HepG2 (cell line): Measurements from ENCODE around the gene CNNM3. TPM values are rescaled to one million over a fixed set of nuclear protein-coding genes. Genes with fewer than 3 reads are reported as not detected.

Experiments used
- ARHGAP35 ChIP-seq: sonication (generic); formaldehyde crosslinking; IDR thresholded peaks from 2 replicates; pipeline ENCODE4 v1.9.0; 2022; ENCODE audit warnings: mild to moderate bottlenecking, inconsistent platforms, moderate library complexity, missing genetic modification reagents, borderline replicate concordance
- EEA1 ChIP-seq: sonication (generic); formaldehyde crosslinking; IDR thresholded peaks from 2 replicates; pipeline ENCODE4 v1.5.1; 2020; ENCODE audit warnings: mild to moderate bottlenecking, missing genetic modification reagents, borderline replicate concordance
- GFI1 ChIP-seq: sonication (generic); formaldehyde crosslinking; IDR thresholded peaks from 2 replicates; pipeline ENCODE4 v1.5.0; 2020; ENCODE audit warnings: missing genetic modification reagents, mild to moderate bottlenecking, borderline replicate concordance
- GZF1 ChIP-seq: sonication (generic); formaldehyde crosslinking; IDR thresholded peaks from 2 replicates; pipeline ENCODE4 v1.5.1; 2020; ENCODE audit warnings: mild to moderate bottlenecking, missing genetic modification reagents
- HNRNPL ChIP-seq: fragments of 200-400 bp; formaldehyde crosslinking; IDR thresholded peaks from 2 replicates; pipeline ENCODE4 v1.6.1; 2017; ENCODE audit warnings: mild to moderate bottlenecking, low read depth, low read length
- HOXA7 ChIP-seq: sonication (generic); formaldehyde crosslinking; IDR thresholded peaks from 2 replicates; pipeline ENCODE4 v1.8.1; 2022; ENCODE audit warnings: mild to moderate bottlenecking, missing genetic modification reagents, moderate library complexity
- PAX8 ChIP-seq: sonication (generic); formaldehyde crosslinking; IDR thresholded peaks from 2 replicates; pipeline ENCODE4 v1.8.0; 2022; ENCODE audit warnings: mild to moderate bottlenecking, missing genetic modification reagents, borderline replicate concordance
- RFX1 ChIP-seq: fragments of 450-650 bp; IDR thresholded peaks from 2 replicates; pipeline ENCODE4 v1.6.1; 2017
- SMC3 ChIP-seq: IDR thresholded peaks from 2 replicates; pipeline ENCODE4 v1.6.1; 2011; ENCODE audit warnings: low read length, improper control_type of control experiment
- TAF1 ChIP-seq: sonication (generic); formaldehyde crosslinking; IDR thresholded peaks from 2 replicates; pipeline ENCODE4 v1.4.0; 2020; ENCODE audit warnings: missing genetic modification reagents
- TCF12 ChIP-seq, 2 experiments: fragments of 450-650 bp in 1 of 2; sonication (generic) in 1 of 2; formaldehyde crosslinking in 1 of 2; IDR thresholded peaks; 2 replicates each; pipeline versions ENCODE4 v1.6.1 to v1.8.0; 2017 to 2022; ENCODE audit warnings: antibody characterized with exemption in 1 of 2, mild to moderate bottlenecking in 1 of 2, missing genetic modification reagents in 1 of 2, moderate library complexity in 1 of 2
- ZBTB7A ChIP-seq: sonication (generic); formaldehyde crosslinking; IDR thresholded peaks from 2 replicates; pipeline ENCODE4 v1.8.0; 2022; ENCODE audit warnings: mild to moderate bottlenecking, missing genetic modification reagents
- ZNF280B ChIP-seq: sonication (generic); formaldehyde crosslinking; IDR thresholded peaks from 2 replicates; pipeline ENCODE4 v1.5.0; 2020; ENCODE audit warnings: missing genetic modification reagents, mild to moderate bottlenecking, borderline replicate concordance
- ZNF441 ChIP-seq: sonication (generic); formaldehyde crosslinking; IDR thresholded peaks from 2 replicates; pipeline ENCODE4 v1.7.0; 2021; ENCODE audit warnings: missing genetic modification reagents, borderline replicate concordance
- ZNF503 ChIP-seq: sonication (generic); formaldehyde crosslinking; IDR thresholded peaks from 2 replicates; pipeline ENCODE4 v1.4.0; 2020; ENCODE audit warnings: missing genetic modification reagents
- ZNF510 ChIP-seq: sonication (generic); formaldehyde crosslinking; IDR thresholded peaks from 2 replicates; pipeline ENCODE4 v1.4.0; 2020; ENCODE audit warnings: low read depth, mild to moderate bottlenecking, missing genetic modification reagents
- ZNF607 ChIP-seq: sonication (generic); formaldehyde crosslinking; IDR thresholded peaks from 2 replicates; pipeline ENCODE4 v1.5.1; 2020; ENCODE audit warnings: missing genetic modification reagents, mild to moderate bottlenecking, borderline replicate concordance
- polyA plus RNA-seq, 8 experiments: library from polyadenylated mRNA; depleted of rRNA in 3 of 8; stranded (reverse) in 7 of 8; unstranded in 1 of 8; fragments of >200 nt; fragmentation: Illumina TruSeq in 4 of 8; extraction: Trizol in 4 of 8; gene quantifications; 2 replicates each; pipeline versions ENCODE4 v1.2.1 to v1.2.3, GENCODE V29; 2011 to 2016; ENCODE audit warnings: low read depth in 4 of 8, missing spikeins in 1 of 8, mixed read lengths in 1 of 8; ENCODE audit not compliant: insufficient read depth in 1 of 8
- total RNA-seq, 5 experiments: library from RNA; depleted of rRNA; stranded (reverse); fragments of >200 nt; fragmentation: Illumina TruSeq; extraction: Trizol; gene quantifications; 2 replicates each; pipeline ENCODE4 v1.2.3, GENCODE V29; 2016; ENCODE audit warnings: low read depth in 1 of 5
- TF ChIP-seq, protein P1 (sequence below): sonication (generic); formaldehyde crosslinking; IDR thresholded peaks from 2 replicates; pipeline ENCODE4 v1.5.0; 2020; ENCODE audit warnings: missing genetic modification reagents
- TF ChIP-seq, protein P2 (sequence below): sonication (generic); formaldehyde crosslinking; conservative IDR thresholded peaks from 2 replicates; pipeline ENCODE4 v1.8.0; 2022; ENCODE audit warnings: missing genetic modification reagents
- TF ChIP-seq, protein P3 (sequence below): sonication (generic); formaldehyde crosslinking; IDR thresholded peaks from 2 replicates; pipeline ENCODE4 v1.9.0; 2021; ENCODE audit warnings: missing genetic modification reagents, borderline replicate concordance

Gene CNNM3
- total and polyA plus RNA-seq, 2 of the 13 experiments (the other 11 are each of a cell fraction or from before 2014, with no cell fraction given) = 21.2 to 27.9 TPM

DNA sequence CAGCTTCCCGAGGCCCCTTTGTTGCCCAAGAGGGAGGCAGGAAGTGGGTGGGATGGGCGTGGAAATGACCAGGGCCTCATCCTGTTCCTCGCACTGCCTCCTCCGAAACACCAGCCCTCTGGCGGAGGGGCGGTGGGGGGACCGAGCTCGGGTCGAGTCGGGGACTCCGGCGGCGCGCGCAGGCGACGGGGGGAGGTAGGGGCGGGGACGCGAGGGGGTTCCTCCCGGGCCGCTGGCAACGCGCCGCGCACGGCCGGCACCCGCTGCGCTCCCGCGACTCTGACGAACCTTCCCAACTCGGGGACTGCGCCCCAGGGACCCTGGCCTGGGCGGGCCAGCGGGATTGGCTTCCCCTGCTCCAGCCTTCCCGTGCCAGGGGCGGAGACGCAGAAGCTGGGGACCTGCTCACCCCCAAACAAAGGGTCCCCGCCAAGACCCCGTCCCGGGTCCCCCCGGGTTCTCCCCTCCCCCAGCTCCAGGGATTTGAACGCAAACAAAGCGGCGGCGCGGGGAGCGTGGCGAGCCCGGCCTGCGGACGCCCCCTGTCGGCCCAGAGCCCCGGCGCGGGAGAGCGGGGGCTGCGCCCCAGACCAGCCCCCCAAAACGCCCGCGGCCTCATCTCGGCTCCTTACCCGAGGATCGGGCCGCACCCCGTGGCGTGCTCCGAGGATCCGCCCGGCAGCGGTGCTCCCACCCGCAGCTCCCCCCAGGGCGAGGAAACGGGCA lies 52.6 kb downstream of the CNNM3 start (continued):
- TF ChIP-seq ZNF510 (CRISPR knock-in tag) (no peak; the same call in 1 of the 2 replicates), TCF12 (IDR thresholded peaks at IDR 0.05) (no peak), TCF12 (CRISPR knock-in tag; IDR thresholded peaks at IDR 0.05) (no peak; the same call in 1 of the 2 replicates), HOXA7 (no peak), ARHGAP35 (no peak), ZNF441 (CRISPR knock-in tag) (no peak), RFX1 (no peak), ZNF607 (CRISPR knock-in tag) (no peak; the same call in 1 of the 2 replicates), HNRNPL (no peak), EEA1 (CRISPR knock-in tag) (no peak), TAF1 (CRISPR knock-in tag) (peak; percentile 85), SMC3 (no peak), ZBTB7A (CRISPR knock-in tag) (peak; percentile 80), GFI1 (CRISPR knock-in tag) (no peak), ZNF503 (CRISPR knock-in tag) (peak; percentile 16; the same call in 1 of the 2 replicates), GZF1 (no peak), ZNF280B (no peak), PAX8 (CRISPR knock-in tag) (0 out of 2 replicates have a peak, but pooled peaks have one; percentile 79)
- TF ChIP-seq, protein P1, sequence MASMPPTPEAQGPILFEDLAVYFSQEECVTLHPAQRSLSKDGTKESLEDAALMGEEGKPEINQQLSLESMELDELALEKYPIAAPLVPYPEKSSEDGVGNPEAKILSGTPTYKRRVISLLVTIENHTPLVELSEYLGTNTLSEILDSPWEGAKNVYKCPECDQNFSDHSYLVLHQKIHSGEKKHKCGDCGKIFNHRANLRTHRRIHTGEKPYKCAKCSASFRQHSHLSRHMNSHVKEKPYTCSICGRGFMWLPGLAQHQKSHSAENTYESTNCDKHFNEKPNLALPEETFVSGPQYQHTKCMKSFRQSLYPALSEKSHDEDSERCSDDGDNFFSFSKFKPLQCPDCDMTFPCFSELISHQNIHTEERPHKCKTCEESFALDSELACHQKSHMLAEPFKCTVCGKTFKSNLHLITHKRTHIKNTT (CRISPR knock-in tag) = no peak
- TF ChIP-seq, protein P2, sequence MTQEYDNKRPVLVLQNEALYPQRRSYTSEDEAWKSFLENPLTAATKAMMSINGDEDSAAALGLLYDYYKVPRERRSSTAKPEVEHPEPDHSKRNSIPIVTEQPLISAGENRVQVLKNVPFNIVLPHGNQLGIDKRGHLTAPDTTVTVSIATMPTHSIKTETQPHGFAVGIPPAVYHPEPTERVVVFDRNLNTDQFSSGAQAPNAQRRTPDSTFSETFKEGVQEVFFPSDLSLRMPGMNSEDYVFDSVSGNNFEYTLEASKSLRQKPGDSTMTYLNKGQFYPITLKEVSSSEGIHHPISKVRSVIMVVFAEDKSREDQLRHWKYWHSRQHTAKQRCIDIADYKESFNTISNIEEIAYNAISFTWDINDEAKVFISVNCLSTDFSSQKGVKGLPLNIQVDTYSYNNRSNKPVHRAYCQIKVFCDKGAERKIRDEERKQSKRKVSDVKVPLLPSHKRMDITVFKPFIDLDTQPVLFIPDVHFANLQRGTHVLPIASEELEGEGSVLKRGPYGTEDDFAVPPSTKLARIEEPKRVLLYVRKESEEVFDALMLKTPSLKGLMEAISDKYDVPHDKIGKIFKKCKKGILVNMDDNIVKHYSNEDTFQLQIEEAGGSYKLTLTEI (CRISPR knock-in tag) = no peak
- TF ChIP-seq, protein P3, sequence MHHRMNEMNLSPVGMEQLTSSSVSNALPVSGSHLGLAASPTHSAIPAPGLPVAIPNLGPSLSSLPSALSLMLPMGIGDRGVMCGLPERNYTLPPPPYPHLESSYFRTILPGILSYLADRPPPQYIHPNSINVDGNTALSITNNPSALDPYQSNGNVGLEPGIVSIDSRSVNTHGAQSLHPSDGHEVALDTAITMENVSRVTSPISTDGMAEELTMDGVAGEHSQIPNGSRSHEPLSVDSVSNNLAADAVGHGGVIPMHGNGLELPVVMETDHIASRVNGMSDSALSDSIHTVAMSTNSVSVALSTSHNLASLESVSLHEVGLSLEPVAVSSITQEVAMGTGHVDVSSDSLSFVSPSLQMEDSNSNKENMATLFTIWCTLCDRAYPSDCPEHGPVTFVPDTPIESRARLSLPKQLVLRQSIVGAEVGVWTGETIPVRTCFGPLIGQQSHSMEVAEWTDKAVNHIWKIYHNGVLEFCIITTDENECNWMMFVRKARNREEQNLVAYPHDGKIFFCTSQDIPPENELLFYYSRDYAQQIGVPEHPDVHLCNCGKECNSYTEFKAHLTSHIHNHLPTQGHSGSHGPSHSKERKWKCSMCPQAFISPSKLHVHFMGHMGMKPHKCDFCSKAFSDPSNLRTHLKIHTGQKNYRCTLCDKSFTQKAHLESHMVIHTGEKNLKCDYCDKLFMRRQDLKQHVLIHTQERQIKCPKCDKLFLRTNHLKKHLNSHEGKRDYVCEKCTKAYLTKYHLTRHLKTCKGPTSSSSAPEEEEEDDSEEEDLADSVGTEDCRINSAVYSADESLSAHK (CRISPR knock-in tag) = no peak
